Measurements from ENCODE around the gene CELSR1.

DNA sequence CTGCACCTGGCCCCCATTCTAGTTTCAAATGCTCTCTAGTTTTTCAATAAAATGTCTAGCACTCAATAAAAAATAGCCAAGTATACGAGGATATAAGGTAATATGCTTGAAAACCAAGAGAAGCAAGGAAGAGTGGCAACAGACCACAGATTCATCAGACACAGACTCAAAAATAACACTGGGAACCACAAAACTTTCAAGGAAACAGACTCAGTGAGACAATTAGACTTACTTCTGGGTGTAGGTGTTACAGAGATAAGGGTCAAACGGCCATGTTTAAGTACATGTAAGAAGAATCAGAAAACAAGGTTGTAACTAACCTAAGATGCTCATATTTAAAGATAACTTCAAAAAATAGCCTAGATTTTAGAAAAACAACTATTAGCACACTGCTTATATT lies 134.9 kb downstream of the CELSR1 start:
- TF ChIP-seq CTCF (IDR thresholded peaks at IDR 0.05) (no peak), POLR2AphosphoS5 (IDR thresholded peaks at IDR 0.05; ENCODE audit: low read depth, low read length) (no peak), SIN3A (IDR thresholded peaks at IDR 0.05; ENCODE audit: borderline replicate concordance, insufficient read depth, low read depth, low read length) (no peak), REST (IDR thresholded peaks at IDR 0.05; ENCODE audit: insufficient read depth in 1 of 2, low read depth in 2 of 2, low read length in 1 of 2) (no peak), TCF7L2 (IDR thresholded peaks at IDR 0.05; ENCODE audit: low read depth, low read length) (no peak)
